ENCODE measurements around the gene CDC123. TPM values are rescaled to one million over a fixed set of nuclear protein-coding genes. Genes with fewer than 3 reads are reported as not detected.
"Not testable (repeated sequence)": the region's sequence is repeated elsewhere in the genome, so short reads cannot be mapped to it uniquely, and the experiment has no call there.

The CDC123 gene
- total RNA-seq = 10 to 100 TPM; 56.7 to 69.2 TPM

- peak within 1 kb of the TSS; percentile 92 for H3K4me3 Mint-ChIP-seq
- peak within 1 kb of the TSS; percentile 92 for H3K27ac Mint-ChIP-seq
- peaks cover 23% of the 10 kb centered on the region for H3K36me3 Mint-ChIP-seq
- H3K27me3 Mint-ChIP-seq = no peaks in the 10 kb centered on the region
- H3K9me3 Mint-ChIP-seq = no peaks in the 10 kb centered on the region
- H3K4me1 Mint-ChIP-seq = peaks cover 31% of the 10 kb centered on the region
- ATAC-seq (ENCODE audit: low read depth) = peak; percentile 95
- POLR2A ChIA-PET = interaction anchor here (0.5 to 2.1 kb wide), 13 partner anchors 14 to 1107 kb away, joined by 3 to 20 read pairs (median 4); partner anchors contain the start of genes CAMK1D, DHTKD1, PHYH and UPF2
- peak; percentile 84 for DNase-seq
Measured at GRCh38 chr10:12195603-12196506, at the start of gene CDC123, which contains the start of gene NUDT5. CDC123 (plus strand) TSS chr10:12196188; CDS start chr10:12196246, 58 bp downstream. NUDT5 (minus strand) TSS chr10:12195891; CDS start chr10:12186291, 9,600 bp downstream.

- POLR2A ChIA-PET = no interaction called here
- Mint-ChIP-seq H3K27ac (no peak overlapping the region), H3K27me3 (no peaks in the 10 kb centered on the region), H3K4me1 (no peaks in the 10 kb centered on the region), H3K9me3 (no peaks in the 10 kb centered on the region), H3K4me3 (no peak overlapping the region), H3K36me3 (peaks cover 10% of the 10 kb centered on the region)
- no peak for DNase-seq
- ATAC-seq (ENCODE audit: low read depth) = no peak
Measured at GRCh38 chr10:12150163-12150562, 45.8 kb upstream of the CDC123 start.

- Mint-ChIP-seq H3K27ac (no peak overlapping the region), H3K4me1 (no peaks in the 10 kb centered on the region), H3K36me3 (peaks cover 7% of the 10 kb centered on the region), H3K9me3 (no peaks in the 10 kb centered on the region), H3K4me3 (no peak overlapping the region), H3K27me3 (no peaks in the 10 kb centered on the region)
- DNase-seq (no peak), ATAC-seq (ENCODE audit: low read depth) (no peak)
- POLR2A ChIA-PET = no interaction called here
Measured at GRCh38 chr10:12154516-12154915, 41.5 kb upstream of the CDC123 start.

GRCh38 chr10:12156367-12157123, 39.4 kb upstream of the CDC123 start:
- Mint-ChIP-seq H3K4me1 (no peaks in the 10 kb centered on the region), H3K27me3 (no peaks in the 10 kb centered on the region), H3K9me3 (no peaks in the 10 kb centered on the region), H3K4me3 (no peak overlapping the region), H3K27ac (no peak overlapping the region), H3K36me3 (peaks cover 12% of the 10 kb centered on the region)
- no peak for DNase-seq
- POLR2A ChIA-PET = no interaction called here
- ATAC-seq (ENCODE audit: low read depth) = no peak

GRCh38 chr10:12158111-12158510, 37.9 kb upstream of the CDC123 start:
- POLR2A ChIA-PET = no interaction called here
- Mint-ChIP-seq H3K27me3 (no peaks in the 10 kb centered on the region), H3K4me3 (no peak overlapping the region), H3K27ac (no peak overlapping the region), H3K9me3 (no peaks in the 10 kb centered on the region), H3K4me1 (no peaks in the 10 kb centered on the region), H3K36me3 (peaks cover 16% of the 10 kb centered on the region)
- ATAC-seq (ENCODE audit: low read depth) = no peak
- DNase-seq = no peak

- DNase-seq (no peak), ATAC-seq (ENCODE audit: low read depth) (no peak)
Measured at GRCh38 chr10:12160664-12161063, 35.3 kb upstream of the CDC123 start.

GRCh38 chr10:12162927-12163326, 33.1 kb upstream of the CDC123 start:
- no peak for ATAC-seq (ENCODE audit: low read depth)
- Mint-ChIP-seq H3K9me3 (no peaks in the 10 kb centered on the region), H3K4me1 (peaks cover 2% of the 10 kb centered on the region), H3K4me3 (no peak overlapping the region), H3K27ac (no peak overlapping the region), H3K36me3 (peaks cover 17% of the 10 kb centered on the region), H3K27me3 (no peaks in the 10 kb centered on the region)
- DNase-seq = no peak
- POLR2A ChIA-PET = no interaction called here

More at GRCh38 chr10:12160664-12161063, 35.3 kb upstream of the CDC123 start:
- H3K9me3 Mint-ChIP-seq = no peaks in the 10 kb centered on the region
- H3K27me3 Mint-ChIP-seq = no peaks in the 10 kb centered on the region
- H3K36me3 Mint-ChIP-seq = peaks cover 19% of the 10 kb centered on the region
- peaks cover 2% of the 10 kb centered on the region for H3K4me1 Mint-ChIP-seq
- no peak overlapping the region for H3K4me3 Mint-ChIP-seq
- H3K27ac Mint-ChIP-seq = no peak overlapping the region
- POLR2A ChIA-PET = no interaction called here

- H3K36me3 Mint-ChIP-seq = peaks cover 18% of the 10 kb centered on the region
- POLR2A ChIA-PET = no interaction called here
Measured at GRCh38 chr10:12164085-12164484, 31.9 kb upstream of the CDC123 start.

GRCh38 chr10:12165036-12165435, 31.0 kb upstream of the CDC123 start:
- H3K4me3 Mint-ChIP-seq = no peak overlapping the region
- peaks cover 2% of the 10 kb centered on the region for H3K4me1 Mint-ChIP-seq
- no peaks in the 10 kb centered on the region for H3K27me3 Mint-ChIP-seq
- H3K27ac Mint-ChIP-seq = no peak overlapping the region
- peaks cover 19% of the 10 kb centered on the region for H3K36me3 Mint-ChIP-seq
- no peak for DNase-seq
- ATAC-seq (ENCODE audit: low read depth) = no peak
- POLR2A ChIA-PET = no interaction called here
- no peaks in the 10 kb centered on the region for H3K9me3 Mint-ChIP-seq

More at GRCh38 chr10:12164085-12164484, 31.9 kb upstream of the CDC123 start:
- no peak for ATAC-seq (ENCODE audit: low read depth)
- no peak overlapping the region for H3K4me3 Mint-ChIP-seq
- H3K27me3 Mint-ChIP-seq = no peaks in the 10 kb centered on the region
- no peak overlapping the region for H3K27ac Mint-ChIP-seq
- no peak for DNase-seq
- peaks cover 2% of the 10 kb centered on the region for H3K4me1 Mint-ChIP-seq
- H3K9me3 Mint-ChIP-seq = no peaks in the 10 kb centered on the region

GRCh38 chr10:12165999-12166775, 29.8 kb upstream of the CDC123 start:
- DNase-seq (no peak), ATAC-seq (ENCODE audit: low read depth) (no peak)
- POLR2A ChIA-PET = no interaction called here
- H3K27me3 Mint-ChIP-seq = no peaks in the 10 kb centered on the region
- peaks cover 2% of the 10 kb centered on the region for H3K4me1 Mint-ChIP-seq
- no peak overlapping the region for H3K27ac Mint-ChIP-seq
- no peaks in the 10 kb centered on the region for H3K9me3 Mint-ChIP-seq
- no peak overlapping the region for H3K4me3 Mint-ChIP-seq
- peaks cover 16% of the 10 kb centered on the region for H3K36me3 Mint-ChIP-seq

- H3K4me1 Mint-ChIP-seq; H3K27me3 Mint-ChIP-seq; POLR2A ChIA-PET; H3K9me3 Mint-ChIP-seq; DNase-seq; H3K4me3 Mint-ChIP-seq; H3K27ac Mint-ChIP-seq; ATAC-seq (ENCODE audit: low read depth): not testable (repeated sequence)
- H3K36me3 Mint-ChIP-seq = peaks cover 19% of the 10 kb centered on the region
Measured at GRCh38 chr10:12171512-12171911, 24.5 kb upstream of the CDC123 start.

- Mint-ChIP-seq H3K4me3 (no peak overlapping the region), H3K27ac (no peak overlapping the region), H3K9me3 (no peaks in the 10 kb centered on the region), H3K27me3 (no peaks in the 10 kb centered on the region), H3K4me1 (peaks cover 16% of the 10 kb centered on the region), H3K36me3 (peaks cover 20% of the 10 kb centered on the region)
- ATAC-seq (ENCODE audit: low read depth) (no peak), DNase-seq (no peak)
- POLR2A ChIA-PET = no interaction called here
Measured at GRCh38 chr10:12177642-12178041, 18.3 kb upstream of the CDC123 start.

- H3K4me3 Mint-ChIP-seq = no peak overlapping the region
- peaks cover 19% of the 10 kb centered on the region for H3K36me3 Mint-ChIP-seq
- H3K9me3 Mint-ChIP-seq = no peaks in the 10 kb centered on the region
- H3K4me1 Mint-ChIP-seq = peaks cover 16% of the 10 kb centered on the region
- H3K27me3 Mint-ChIP-seq = no peaks in the 10 kb centered on the region
- ATAC-seq (ENCODE audit: low read depth) (no peak), DNase-seq (no peak)
- POLR2A ChIA-PET = interaction anchor here (2.2 kb wide), 1 partner anchor 16 kb away, joined by 8 read pairs; the partner anchor contains the start of genes CDC123 and NUDT5
- peak overlapping the region; percentile 61 for H3K27ac Mint-ChIP-seq
Measured at GRCh38 chr10:12179606-12180170, 16.3 kb upstream of the CDC123 start.
